HEK293 (cell line): ENCODE results near the gene IGFBP5.

Experiments used
- GFI1B ChIP-seq: fragments of 450-650 bp; formaldehyde crosslinking; IDR thresholded peaks from 2 replicates; pipeline ENCODE4 v1.5.1; 2016; ENCODE audit warnings: missing biosample characterization, missing genetic modification characterization
- GLI2 ChIP-seq: fragments of 450-650 bp; formaldehyde crosslinking; IDR thresholded peaks from 2 replicates; pipeline ENCODE4; 2017; ENCODE audit warnings: missing biosample characterization, missing genetic modification characterization, low read depth, borderline replicate concordance
- INSM2 ChIP-seq: fragments of 450-650 bp; formaldehyde crosslinking; IDR thresholded peaks from 2 replicates; pipeline ENCODE4 v1.5.1; 2016; ENCODE audit warnings: missing biosample characterization, missing genetic modification characterization
- OVOL3 ChIP-seq: fragments of 450-650 bp; formaldehyde crosslinking; IDR thresholded peaks from 2 replicates; pipeline ENCODE4 v1.5.1; 2016; ENCODE audit warnings: missing biosample characterization, missing genetic modification characterization
- SALL2 ChIP-seq: fragments of 450-650 bp; formaldehyde crosslinking; IDR thresholded peaks from 2 replicates; pipeline ENCODE4 v1.5.0; 2017; ENCODE audit warnings: missing biosample characterization, mild to moderate bottlenecking, missing genetic modification characterization, borderline replicate concordance
- SP3 ChIP-seq: fragments of 450-650 bp; formaldehyde crosslinking; IDR thresholded peaks from 2 replicates; pipeline ENCODE4 v1.5.1; 2016; ENCODE audit warnings: missing biosample characterization, missing genetic modification characterization
- TRIM28 ChIP-seq: IDR thresholded peaks from 2 replicates; pipeline ENCODE4 v1.6.1; 2011; ENCODE audit warnings: low read length, control low read depth, borderline replicate concordance
- WT1 ChIP-seq: fragments of 450-650 bp; formaldehyde crosslinking; IDR thresholded peaks from 2 replicates; pipeline ENCODE4 v1.5.1; 2016; ENCODE audit warnings: missing biosample characterization, missing genetic modification characterization
- ZEB2 ChIP-seq: fragments of 450-650 bp; formaldehyde crosslinking; IDR thresholded peaks from 2 replicates; pipeline ENCODE4 v1.5.1; 2016; ENCODE audit warnings: missing biosample characterization, missing genetic modification characterization
- ZFP69B ChIP-seq: fragments of 450-650 bp; formaldehyde crosslinking; IDR thresholded peaks from 2 replicates; pipeline ENCODE4 v1.5.1; 2016; ENCODE audit warnings: missing biosample characterization, missing genetic modification characterization
- ZNF112 ChIP-seq: fragments of 450-650 bp; formaldehyde crosslinking; IDR thresholded peaks from 2 replicates; pipeline ENCODE4 v1.5.0; 2017; ENCODE audit warnings: missing biosample characterization, missing genetic modification characterization
- ZNF157 ChIP-seq: fragments of 450-650 bp; formaldehyde crosslinking; IDR thresholded peaks from 2 replicates; pipeline ENCODE4 v1.5.1; 2016; ENCODE audit warnings: missing biosample characterization, missing genetic modification characterization
- ZNF221 ChIP-seq: fragments of 450-650 bp; formaldehyde crosslinking; IDR thresholded peaks from 2 replicates; pipeline ENCODE4 v1.5.1; 2017; ENCODE audit warnings: missing biosample characterization, missing genetic modification characterization, borderline replicate concordance
- ZNF223 ChIP-seq: fragments of 450-650 bp; formaldehyde crosslinking; IDR thresholded peaks from 2 replicates; pipeline ENCODE4 v1.5.1; 2016; ENCODE audit warnings: missing biosample characterization, missing genetic modification characterization
- ZNF362 ChIP-seq: fragments of 450-650 bp; formaldehyde crosslinking; IDR thresholded peaks from 2 replicates; pipeline ENCODE4 v1.5.1; 2016; ENCODE audit warnings: missing biosample characterization, missing genetic modification characterization
- ZNF391 ChIP-seq: fragments of 450-650 bp; formaldehyde crosslinking; IDR thresholded peaks from 2 replicates; pipeline ENCODE4 v1.5.1; 2016; ENCODE audit warnings: low read depth, missing biosample characterization, missing genetic modification characterization, borderline replicate concordance
- ZNF398 ChIP-seq: fragments of 450-650 bp; formaldehyde crosslinking; IDR thresholded peaks from 2 replicates; pipeline ENCODE4 v1.5.1; 2017; ENCODE audit warnings: missing biosample characterization, missing genetic modification characterization
- ZNF426 ChIP-seq: fragments of 450-650 bp; formaldehyde crosslinking; IDR thresholded peaks from 2 replicates; pipeline ENCODE4 v1.5.1; 2017; ENCODE audit warnings: missing biosample characterization, missing genetic modification characterization, mild to moderate bottlenecking, inconsistent platforms, moderate library complexity
- ZNF433 ChIP-seq: fragments of 450-650 bp; formaldehyde crosslinking; IDR thresholded peaks from 2 replicates; pipeline ENCODE4 v1.5.1; 2016; ENCODE audit warnings: missing biosample characterization, missing genetic modification characterization, low read depth
- ZNF449 ChIP-seq: fragments of 450-650 bp; formaldehyde crosslinking; IDR thresholded peaks from 2 replicates; pipeline ENCODE4 v1.5.1; 2017; ENCODE audit warnings: missing biosample characterization, mild to moderate bottlenecking, missing genetic modification characterization, moderate library complexity
- ZNF521 ChIP-seq: fragments of 450-650 bp; formaldehyde crosslinking; IDR thresholded peaks from 2 replicates; pipeline ENCODE4 v1.5.1; 2017; ENCODE audit warnings: missing biosample characterization, mild to moderate bottlenecking, missing genetic modification characterization
- ZNF529 ChIP-seq: fragments of 450-650 bp; formaldehyde crosslinking; IDR thresholded peaks from 2 replicates; pipeline ENCODE4 v1.5.1; 2017; ENCODE audit warnings: missing genetic modification characterization, missing biosample characterization; ENCODE audit not compliant: insufficient replicate concordance
- ZNF596 ChIP-seq: fragments of 450-650 bp; IDR thresholded peaks from 2 replicates; pipeline ENCODE4 v1.5.0; 2018; ENCODE audit warnings: missing biosample characterization, mild to moderate bottlenecking, missing genetic modification characterization, moderate library complexity
- ZNF600 ChIP-seq: fragments of 450-650 bp; formaldehyde crosslinking; IDR thresholded peaks from 2 replicates; pipeline ENCODE4 v1.5.1; 2016; ENCODE audit warnings: missing biosample characterization, missing genetic modification characterization
- ZNF626 ChIP-seq: fragments of 450-650 bp; sonication (Bioruptor Pico); formaldehyde crosslinking; IDR thresholded peaks from 2 replicates; pipeline ENCODE4 v1.5.1; 2018; ENCODE audit warnings: missing biosample characterization, missing genetic modification characterization, inconsistent platforms
- ZNF639 ChIP-seq: fragments of 450-650 bp; formaldehyde crosslinking; IDR thresholded peaks from 2 replicates; pipeline ENCODE4 v1.5.1; 2016; ENCODE audit warnings: missing biosample characterization, missing genetic modification characterization
- ZNF76 ChIP-seq: fragments of 450-650 bp; formaldehyde crosslinking; IDR thresholded peaks from 2 replicates; pipeline ENCODE4; 2016; ENCODE audit warnings: low read depth, missing biosample characterization, missing genetic modification characterization, borderline replicate concordance
- ZNF830 ChIP-seq: fragments of 450-650 bp; IDR thresholded peaks from 2 replicates; pipeline ENCODE4 v1.5.0; 2018; ENCODE audit warnings: missing biosample characterization, missing genetic modification characterization, low read depth, mild to moderate bottlenecking, moderate library complexity
- ZNF837 ChIP-seq: fragments of 450-650 bp; formaldehyde crosslinking; IDR thresholded peaks from 2 replicates; pipeline ENCODE4 v1.5.1; 2016; ENCODE audit warnings: missing biosample characterization, missing genetic modification characterization

Gene IGFBP5

GRCh38 chr2:216694082-216694825, 1.1 kb downstream of the IGFBP5 start (continued):
- TF ChIP-seq ZNF626 (tag by site-specific recombination) (no peak), SP3 (no peak), ZEB2 (tag by site-specific recombination) (peak; percentile 25), ZNF596 (tag by site-specific recombination) (no peak), ZNF449 (tag by site-specific recombination) (no peak), ZNF600 (peak; percentile 68), SALL2 (tag by site-specific recombination) (no peak), ZNF398 (no peak), ZNF426 (tag by site-specific recombination) (no peak), OVOL3 (tag by site-specific recombination) (no peak), ZNF521 (no peak), TRIM28 (no peak), ZNF223 (tag by site-specific recombination) (no peak), ZNF157 (no peak), ZNF529 (tag by site-specific recombination) (no peak), ZFP69B (0 out of 2 replicates have a peak, but pooled peaks have one; percentile 17), ZNF433 (tag by site-specific recombination) (no peak), WT1 (tag by site-specific recombination) (no peak), ZNF221 (tag by site-specific recombination) (no peak), ZNF391 (tag by site-specific recombination) (no peak), ZNF837 (tag by site-specific recombination) (0 out of 2 replicates have a peak, but pooled peaks have one; percentile 75), INSM2 (tag by site-specific recombination) (no peak), GLI2 (tag by site-specific recombination) (no peak), ZNF830 (tag by site-specific recombination) (no peak), ZNF639 (no peak), ZNF112 (no peak), ZNF362 (tag by site-specific recombination) (no peak), ZNF76 (tag by site-specific recombination) (no peak), GFI1B (tag by site-specific recombination) (no peak)
